ENCODE results near the gene C1orf210. TPM values are rescaled to one million over a fixed set of nuclear protein-coding genes. Genes with fewer than 3 reads are reported as not detected.

Gene C1orf210
- total and polyA plus RNA-seq, 2 of the 13 experiments (the other 11 are each of a cell fraction or from before 2014, with no cell fraction given) = 0.49 to 5.1 TPM

GRCh38 chr1:43314233-43314632 lies 28.9 kb upstream of the C1orf210 start:
- H3K9ac ChIP-seq (ENCODE audit: insufficient read depth, low read depth, low read length) = no peak overlapping the region
- no peak for ATAC-seq
- peaks cover 7 to 43% of the 10 kb centered on the region in 2 experiments for H3K27me3 ChIP-seq (ENCODE audit: control insufficient read depth in 1 of 2, insufficient read depth in 2 of 2, low read length in 2 of 2)
- 42% methylated on average over 5 of the region's 5 CpGs for WGBS (ENCODE audit: low lambda C conversion rate)
- no peak overlapping the region for H3K27ac ChIP-seq (ENCODE audit: extremely low read length, insufficient read depth, low read length)
- ChIA-PET CTCF (ENCODE audit: low intra/inter-chr PET ratio, low total read pairs) (no interaction called here), POLR2A (no interaction called here)
- BruUV-seq (replicated peaks) = no TSS peak
- FAIRE-seq = no peak
- H3K4me1 ChIP-seq (ENCODE audit: insufficient read depth, low read length) = peaks cover 31% of the 10 kb centered on the region
- no peak for DNase-seq (ENCODE audit: low spot score)
- H3K4me2 ChIP-seq (ENCODE audit: low read depth, low read length) = no peak overlapping the region
- no peak overlapping the region for H2AFZ ChIP-seq (ENCODE audit: low read length)
- TF ChIP-seq CEBPB (IDR thresholded peaks at IDR 0.05; ENCODE audit: borderline replicate concordance, low read depth, low read length) (no peak), ZNF7 (CRISPR knock-in tag; IDR thresholded peaks at IDR 0.05) (peak; percentile 93), HOXD1 (CRISPR knock-in tag; IDR thresholded peaks at IDR 0.05) (no peak)
- intact Hi-C loops (cut with micrococcal nuclease; ENCODE audit: unreplicated experiment) (no loop called here), in situ Hi-C loops (cut with HindIII; ENCODE audit: extremely low pct_ligation_motif_present, low pct_unique_long_range_greater_than_20kb) (no loop called here)
- H4K20me1 ChIP-seq (ENCODE audit: insufficient read depth, low read length) = no peaks in the 10 kb centered on the region
- H3K9me3 ChIP-seq (ENCODE audit: low read length) = no peaks in the 10 kb centered on the region
- no peak overlapping the region for H3K4me3 ChIP-seq (replicated peaks in 1 of 3; ENCODE audit: insufficient read depth in 1 of 3, low read depth in 2 of 3, low read length in 3 of 3)
- H3K79me2 ChIP-seq (ENCODE audit: insufficient read depth, low read length) = no peaks in the 10 kb centered on the region
- H3K36me3 ChIP-seq (replicated peaks in 1 of 2; ENCODE audit: control insufficient read depth in 1 of 2, insufficient read depth in 2 of 2, low read length in 2 of 2) = no peaks in the 10 kb centered on the region

- intact Hi-C loops (cut with micrococcal nuclease; ENCODE audit: unreplicated experiment) = no loop called here
- Histone ChIP-seq H3K9ac (ENCODE audit: insufficient read depth, low read depth, low read length) (no peak overlapping the region), H3K36me3 (replicated peaks in 1 of 2; ENCODE audit: control insufficient read depth in 1 of 2, insufficient read depth in 2 of 2, low read length in 2 of 2) (no peaks in the 10 kb centered on the region), H3K79me2 (ENCODE audit: insufficient read depth, low read length) (no peaks in the 10 kb centered on the region), H4K20me1 (ENCODE audit: insufficient read depth, low read length) (no peaks in the 10 kb centered on the region), H3K4me1 (ENCODE audit: insufficient read depth, low read length) (peaks cover 31% of the 10 kb centered on the region), H3K4me3 (replicated peaks in 1 of 3; ENCODE audit: insufficient read depth in 1 of 3, low read depth in 2 of 3, low read length in 3 of 3) (no peak overlapping the region), H3K4me2 (ENCODE audit: low read depth, low read length) (peak overlapping the region; percentile 27; the same call in 1 of the 2 replicates), H3K27me3 (ENCODE audit: control insufficient read depth in 1 of 2, insufficient read depth in 2 of 2, low read length in 2 of 2) (peaks cover 7 to 47% of the 10 kb centered on the region in 2 experiments), H3K9me3 (ENCODE audit: low read length) (no peaks in the 10 kb centered on the region), H2AFZ (ENCODE audit: low read length) (no peak overlapping the region), H3K27ac (ENCODE audit: extremely low read length, insufficient read depth, low read length) (no peak overlapping the region)
- BruUV-seq (replicated peaks) = no TSS peak
- POLR2A ChIA-PET = no interaction called here
- WGBS (ENCODE audit: low lambda C conversion rate) = 20% methylated on average over 2 of the region's 10 CpGs
- CTCF ChIA-PET (ENCODE audit: low intra/inter-chr PET ratio, low total read pairs) = no interaction called here
- FAIRE-seq = no peak
- in situ Hi-C loops (cut with HindIII; ENCODE audit: extremely low pct_ligation_motif_present, low pct_unique_long_range_greater_than_20kb) = no loop called here
- no peak for DNase-seq (ENCODE audit: low spot score)
- ATAC-seq = peak; percentile 25
- no peak for TF ChIP-seq NONO (IDR thresholded peaks at IDR 0.05)
- peak; percentile 55; the same call in 1 of the 2 replicates for TF ChIP-seq NONO (CRISPR knock-in tag; conservative IDR thresholded peaks at IDR 0.05)
- peak; percentile 68; the same call in 1 of the 2 replicates for TF ChIP-seq FOXK1 (CRISPR knock-in tag; IDR thresholded peaks at IDR 0.05; ENCODE audit: borderline replicate concordance, low read depth)
- TF ChIP-seq SAP130 (CRISPR knock-in tag; IDR thresholded peaks at IDR 0.05; ENCODE audit: low read depth) = 0 out of 2 replicates have a peak, but pooled peaks have one; percentile 12
- TF ChIP-seq REXO4 (CRISPR knock-in tag; IDR thresholded peaks at IDR 0.05; ENCODE audit: borderline replicate concordance) = no peak
- TF ChIP-seq RXRB (CRISPR knock-in tag; IDR thresholded peaks at IDR 0.05; ENCODE audit: borderline replicate concordance) = peak; percentile 80
- peak; percentile 61; the same call in 1 of the 2 replicates for TF ChIP-seq RXRA (CRISPR knock-in tag; IDR thresholded peaks at IDR 0.05)
- 0 out of 2 replicates have a peak, but pooled peaks have one; percentile 61 for TF ChIP-seq TRAFD1 (CRISPR knock-in tag; IDR thresholded peaks at IDR 0.05; ENCODE audit: borderline replicate concordance)
- no peak for TF ChIP-seq NFE2L1 (CRISPR knock-in tag; IDR thresholded peaks at IDR 0.05; ENCODE audit: borderline replicate concordance)
- TF ChIP-seq ZNF362 (CRISPR knock-in tag; IDR thresholded peaks at IDR 0.05; ENCODE audit: borderline replicate concordance) = no peak
- TF ChIP-seq FOXP4 (CRISPR knock-in tag; IDR thresholded peaks at IDR 0.05) = peak; percentile 67
- TF ChIP-seq NR2F2 (IDR thresholded peaks at IDR 0.05; ENCODE audit: borderline replicate concordance, low read depth) = 0 out of 2 replicates have a peak, but pooled peaks have one; percentile 34
These were observed 28.4 kb upstream of the C1orf210 start for GRCh38 chr1:43313771-43314170.
